HG02588 (cell line): ENCODE measurements around the gene COMT.
"Not testable (repeated sequence)": the region's sequence is repeated elsewhere in the genome, so short reads cannot be mapped to it uniquely, and the experiment has no call there.

Experiments
- ATAC-seq: cut with Tn5 transposase; IDR thresholded peaks from one replicate; pipeline ENCODE4 v1.9.1; 2021; ENCODE audit warnings: mild to moderate bottlenecking, moderate library complexity; ENCODE audit not compliant: unreplicated experiment

COMT gene

DNA sequence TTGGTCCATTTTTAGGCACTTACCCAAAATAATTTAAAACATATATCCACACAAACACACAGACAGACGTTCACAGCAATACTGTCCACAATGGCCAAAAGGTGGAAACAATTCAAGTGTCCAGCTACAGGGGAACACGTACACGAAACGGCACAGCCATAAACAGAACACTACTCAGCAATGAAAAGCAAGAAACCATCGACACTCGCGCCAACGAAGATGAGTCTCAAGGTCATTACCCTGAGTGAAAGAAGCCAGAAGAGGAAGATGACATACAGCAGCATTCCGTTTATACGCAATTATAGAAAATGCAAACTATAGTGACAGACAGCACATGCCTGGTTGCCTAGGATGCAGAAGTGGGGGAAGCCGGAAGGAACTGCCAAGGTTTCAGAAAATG lies 13.4 kb upstream of the COMT start:
- ATAC-seq: no peak

- no peak for ATAC-seq
Measured at GRCh38 chr22:19929586-19930550, 11.7 kb upstream of the COMT start.

DNA sequence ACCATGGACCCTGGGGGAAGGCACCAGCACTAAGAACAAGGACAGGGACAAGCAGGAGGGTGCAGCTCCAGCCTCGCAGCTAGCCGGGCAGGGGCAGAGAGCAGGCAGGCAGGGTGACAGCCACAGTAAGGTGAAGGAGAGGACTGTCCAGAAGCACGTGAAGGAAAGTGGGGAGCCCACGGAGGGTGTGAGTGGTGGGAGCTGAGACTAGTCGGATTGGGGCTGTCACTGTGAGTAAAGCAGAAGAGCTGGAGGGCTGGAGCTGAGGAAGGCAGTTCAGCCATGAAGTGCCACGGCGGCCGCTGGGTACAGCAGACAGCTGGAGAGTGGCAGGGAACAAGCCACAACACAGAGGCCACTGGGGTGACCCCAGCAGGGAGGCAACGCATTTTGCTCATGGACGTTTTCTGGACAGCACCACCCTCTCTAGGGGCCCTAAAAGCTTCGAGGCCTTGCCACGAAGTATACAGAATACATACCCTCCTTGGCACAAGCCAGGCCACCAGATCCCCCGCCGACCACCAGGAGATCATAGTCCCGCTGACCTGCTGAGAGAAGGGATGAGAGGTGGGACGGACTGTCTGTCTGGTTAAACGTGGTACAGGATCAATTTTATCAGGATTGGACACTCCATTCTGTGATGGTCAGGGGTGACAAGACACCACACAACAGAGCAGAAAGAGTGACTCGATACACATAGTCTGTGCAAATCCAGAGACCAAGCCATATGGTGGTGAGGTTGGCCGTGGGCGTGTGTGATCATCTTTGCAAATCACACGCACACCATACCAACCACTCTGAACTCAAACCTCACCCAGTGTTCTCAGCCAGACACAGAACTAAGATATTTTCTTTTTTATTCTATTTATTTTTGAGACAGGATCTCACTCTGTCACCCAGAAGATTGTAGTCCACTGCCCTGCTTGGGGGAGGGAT lies 10.8 kb upstream of the COMT start:
- no peak for ATAC-seq

GRCh38 chr22:19931514-19931913 lies 10.1 kb upstream of the COMT start:
- ATAC-seq: no peak

DNA sequence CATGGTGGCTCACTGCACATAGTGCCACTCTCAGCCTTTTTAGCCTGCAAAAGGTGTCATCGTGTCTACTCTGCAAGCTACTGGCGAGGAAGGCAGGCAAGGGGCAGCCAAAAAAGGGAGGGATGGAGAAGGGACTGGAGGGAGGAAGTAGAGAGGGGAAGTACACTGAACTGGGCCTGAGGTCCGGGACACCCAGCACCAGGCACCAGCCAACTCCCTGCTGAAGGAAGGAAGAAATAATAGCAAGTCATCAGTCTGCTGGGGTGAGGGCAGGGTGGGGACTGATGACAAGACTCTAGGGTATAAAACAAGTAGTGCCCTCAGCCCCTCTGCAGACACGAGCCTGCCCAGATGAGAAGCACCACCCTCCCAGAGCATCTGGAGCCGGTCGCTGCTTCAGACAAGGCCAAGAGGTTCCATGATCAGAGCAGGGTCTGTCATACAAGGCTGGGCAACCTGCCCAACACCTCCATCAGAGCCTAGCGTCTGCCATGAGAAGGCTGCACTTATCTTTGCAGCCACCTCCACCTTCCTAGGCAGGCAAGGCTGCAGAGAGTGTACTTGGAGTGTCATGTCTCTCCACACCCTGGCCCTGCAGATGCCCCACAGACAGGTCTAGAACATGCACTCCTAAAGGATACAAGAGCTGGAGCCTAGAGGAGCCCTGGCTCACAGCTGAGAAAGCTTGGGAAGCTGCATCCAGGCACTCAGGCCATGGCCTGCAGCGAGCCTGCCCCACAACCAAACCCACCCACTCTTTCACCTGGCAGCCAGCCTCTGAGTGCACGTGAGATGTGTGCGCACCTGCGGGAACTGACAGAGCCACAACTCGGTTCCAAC lies 9.0 kb upstream of the COMT start:
- no peak for ATAC-seq

- no peak for ATAC-seq
Measured at GRCh38 chr22:19933341-19934241, 8.0 kb upstream of the COMT start.

DNA sequence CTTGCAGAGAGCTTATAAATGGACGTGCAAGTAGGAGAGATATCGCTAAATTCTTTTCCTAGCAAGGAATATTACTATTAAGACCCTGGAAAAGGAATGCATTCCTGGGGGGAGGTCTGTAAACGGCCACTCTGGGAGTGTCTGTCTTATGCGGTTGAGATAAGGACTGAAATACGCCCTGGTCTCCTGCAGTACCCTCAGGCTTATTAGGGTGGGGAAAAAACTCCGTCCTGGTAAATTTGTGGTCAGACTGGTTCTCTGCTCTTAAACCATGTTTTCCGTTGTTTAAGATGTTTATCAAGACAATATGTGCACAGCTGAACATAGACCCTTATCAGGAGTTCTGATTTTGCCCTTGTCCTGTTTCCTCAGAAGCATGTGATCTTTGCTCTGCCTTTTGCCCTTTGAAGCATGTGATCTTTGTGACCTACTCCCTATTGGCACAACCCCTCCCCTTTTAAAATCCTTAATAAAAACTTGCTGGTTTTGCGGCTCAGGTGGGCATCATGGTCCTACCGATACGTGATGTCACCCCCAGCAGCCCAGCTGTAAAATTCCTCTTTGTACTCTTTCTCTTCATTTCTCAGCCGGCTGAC lies 6.4 kb upstream of the COMT start:
- not testable (repeated sequence) for ATAC-seq

- ATAC-seq: no peak
Measured at GRCh38 chr22:19936513-19936912, 5.1 kb upstream of the COMT start.

DNA sequence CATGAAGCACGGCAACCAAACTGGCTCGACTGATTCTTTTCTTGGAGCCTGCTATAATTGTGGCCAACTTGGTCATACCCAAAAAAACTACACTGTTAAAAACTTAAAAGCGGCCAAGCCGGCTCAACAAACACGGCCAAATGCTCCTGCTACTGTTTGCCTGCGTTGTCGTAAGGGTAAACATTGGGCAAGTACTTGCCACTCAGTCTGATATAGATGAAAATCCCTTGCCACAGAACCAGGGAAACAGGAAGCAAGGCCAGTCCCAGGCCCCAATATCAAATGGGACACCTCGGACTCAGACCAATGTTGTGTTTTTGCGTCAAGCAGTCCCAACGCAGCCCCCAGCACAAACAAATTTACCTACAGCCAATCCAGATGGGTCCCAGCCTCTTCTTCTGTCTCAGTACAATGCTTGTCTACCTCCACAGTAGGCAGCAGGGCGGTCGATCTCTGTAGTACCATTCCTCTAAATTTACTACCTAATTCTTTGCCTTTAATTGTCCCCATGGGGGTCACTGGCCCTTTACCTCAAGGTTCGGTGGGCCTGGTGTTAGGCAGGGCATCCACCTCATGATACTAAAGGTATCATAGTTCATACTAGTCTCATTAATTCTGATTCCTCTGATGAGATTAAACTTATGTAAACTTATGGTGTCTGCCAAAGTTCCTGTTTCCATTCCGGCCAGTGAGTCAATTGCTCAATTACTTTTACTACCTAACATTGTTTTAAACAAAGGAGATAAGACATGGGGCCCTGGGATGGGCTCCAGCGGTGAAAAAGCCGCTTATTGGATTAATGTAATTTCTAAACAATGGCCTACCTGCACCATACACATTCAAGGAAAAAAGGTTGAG lies 3.7 kb upstream of the COMT start:
- no peak for ATAC-seq

DNA sequence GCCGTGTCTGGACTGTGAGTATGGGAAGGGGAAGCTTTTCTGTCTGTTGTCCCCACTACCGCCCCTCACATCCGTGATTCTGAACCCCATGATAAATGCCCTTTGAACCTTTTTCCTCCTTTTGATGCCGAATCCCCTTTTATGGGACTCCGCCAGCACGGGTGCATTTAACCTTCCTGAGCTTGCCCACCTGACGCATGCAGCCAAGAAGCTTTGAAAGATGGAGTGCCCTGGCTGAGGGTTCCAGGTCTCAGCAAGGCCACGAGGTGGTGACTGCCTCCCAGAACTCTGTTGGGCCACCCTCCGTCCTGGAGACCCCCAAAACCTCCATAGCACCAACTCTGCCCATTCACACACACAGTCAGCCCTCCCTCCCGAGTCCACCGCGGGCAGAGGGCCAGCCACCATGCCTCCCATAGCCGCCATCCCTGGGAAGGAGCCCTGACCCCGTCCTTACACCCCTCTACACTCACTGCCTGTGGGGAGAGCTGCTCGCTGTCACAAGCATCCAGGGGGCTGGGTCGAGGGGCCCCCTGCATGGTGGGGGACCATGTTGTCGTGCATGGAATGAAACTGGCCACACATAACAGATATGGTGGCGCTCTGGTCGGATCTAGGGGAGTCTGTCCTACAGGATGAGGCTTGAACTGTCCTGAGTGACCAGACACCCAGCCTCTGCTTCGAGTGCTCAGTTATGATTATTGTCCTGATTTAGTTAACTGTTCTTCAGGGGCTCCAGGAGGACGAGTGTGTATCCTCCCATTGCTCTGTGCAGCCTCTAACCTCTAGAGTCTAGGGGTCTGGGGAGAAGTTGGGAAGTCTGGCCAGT lies 822 bp upstream of the COMT start:
- no peak for ATAC-seq

- peak; percentile 31 for ATAC-seq
Measured at GRCh38 chr22:19942157-19943081, 847 bp downstream of the COMT start.

- ATAC-seq: no peak
Measured at GRCh38 chr22:19943082-19944026, 1.8 kb downstream of the COMT start.

GRCh38 chr22:19948057-19948760 lies 6.6 kb downstream of the COMT start:
- no peak for ATAC-seq

DNA sequence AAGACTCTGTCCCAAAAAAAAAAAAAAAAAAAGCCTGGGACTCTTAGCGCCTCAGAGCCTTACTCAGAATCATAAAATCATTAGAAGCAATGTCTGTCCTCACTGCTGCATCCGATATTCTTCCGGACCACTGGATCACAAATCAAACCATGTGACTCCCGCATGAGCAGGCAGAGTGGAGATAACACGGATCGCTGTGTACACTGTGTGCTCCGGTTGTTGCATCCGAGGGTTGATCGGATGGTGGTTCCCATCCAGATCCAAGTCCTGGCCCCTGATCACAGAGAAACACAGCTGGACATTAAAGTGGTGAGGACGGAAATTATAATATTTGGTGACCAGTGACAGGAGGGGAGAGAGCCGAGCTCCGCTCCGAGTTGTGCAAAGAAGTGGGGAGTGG lies 9.8 kb downstream of the COMT start:
- no peak for ATAC-seq
